ENCODE data around the gene ARHGAP24. TPM values are rescaled to one million over a fixed set of nuclear protein-coding genes. Genes with fewer than 3 reads are reported as not detected.

ARHGAP24 gene
- total and polyA plus RNA-seq, 2 donors (not counting 3 experiments of a cell fraction or from before 2014, with no cell fraction given), result 52.1 to 79.4 TPM

DNA sequence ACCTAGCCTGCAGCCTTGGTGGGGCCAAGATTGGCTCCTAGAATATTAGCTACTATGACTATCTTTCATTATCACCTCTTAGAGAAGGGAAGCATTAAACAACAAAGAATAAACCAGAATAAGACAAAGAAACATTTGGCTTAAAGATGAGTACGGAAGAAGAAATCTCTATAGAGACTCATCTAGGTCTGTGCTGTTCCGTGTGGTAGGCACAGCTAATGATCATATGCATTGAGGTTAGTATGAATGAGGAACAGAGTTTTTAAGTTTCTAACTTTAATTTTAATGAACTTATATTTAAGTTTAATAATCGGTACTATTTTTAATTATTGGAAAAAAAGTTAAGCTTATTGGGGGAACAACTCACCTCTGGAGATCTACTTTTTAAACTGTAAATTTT lies 24.6 kb downstream of the ARHGAP24 start:
- intact Hi-C loops (cut with micrococcal nuclease), result loop anchor here (5.0 kb wide), 1 partner anchor 543 kb away; no protein-coding TSS in a partner anchor
- H3K27ac ChIP-seq (ENCODE audit: insufficient read depth, low read depth, low read length), result no peak overlapping the region
- H3K4me3 ChIP-seq (replicated peaks in 1 of 3; ENCODE audit: insufficient read depth in 1 of 3, low read depth in 1 of 3, low read length in 3 of 3), result no peak overlapping the region
- TF ChIP-seq GATA2 (IDR thresholded peaks at IDR 0.05; ENCODE audit: insufficient read depth, insufficient read length, low read depth, low read length), result no peak
- no peak for TF ChIP-seq POLR2A (IDR thresholded peaks at IDR 0.05; ENCODE audit: low read depth, low read length)
- TF ChIP-seq, protein P1, sequence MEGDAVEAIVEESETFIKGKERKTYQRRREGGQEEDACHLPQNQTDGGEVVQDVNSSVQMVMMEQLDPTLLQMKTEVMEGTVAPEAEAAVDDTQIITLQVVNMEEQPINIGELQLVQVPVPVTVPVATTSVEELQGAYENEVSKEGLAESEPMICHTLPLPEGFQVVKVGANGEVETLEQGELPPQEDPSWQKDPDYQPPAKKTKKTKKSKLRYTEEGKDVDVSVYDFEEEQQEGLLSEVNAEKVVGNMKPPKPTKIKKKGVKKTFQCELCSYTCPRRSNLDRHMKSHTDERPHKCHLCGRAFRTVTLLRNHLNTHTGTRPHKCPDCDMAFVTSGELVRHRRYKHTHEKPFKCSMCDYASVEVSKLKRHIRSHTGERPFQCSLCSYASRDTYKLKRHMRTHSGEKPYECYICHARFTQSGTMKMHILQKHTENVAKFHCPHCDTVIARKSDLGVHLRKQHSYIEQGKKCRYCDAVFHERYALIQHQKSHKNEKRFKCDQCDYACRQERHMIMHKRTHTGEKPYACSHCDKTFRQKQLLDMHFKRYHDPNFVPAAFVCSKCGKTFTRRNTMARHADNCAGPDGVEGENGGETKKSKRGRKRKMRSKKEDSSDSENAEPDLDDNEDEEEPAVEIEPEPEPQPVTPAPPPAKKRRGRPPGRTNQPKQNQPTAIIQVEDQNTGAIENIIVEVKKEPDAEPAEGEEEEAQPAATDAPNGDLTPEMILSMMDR (IDR thresholded peaks at IDR 0.05; ENCODE audit: extremely low read depth in 1 of 2, insufficient read depth in 1 of 2, low read depth in 1 of 2, low read length in 2 of 2), result no peak
- TF ChIP-seq, protein P2, sequence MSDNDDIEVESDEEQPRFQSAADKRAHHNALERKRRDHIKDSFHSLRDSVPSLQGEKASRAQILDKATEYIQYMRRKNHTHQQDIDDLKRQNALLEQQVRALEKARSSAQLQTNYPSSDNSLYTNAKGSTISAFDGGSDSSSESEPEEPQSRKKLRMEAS (IDR thresholded peaks at IDR 0.05; ENCODE audit: insufficient read depth, insufficient read length), result no peak
- TF ChIP-seq EZH2 (IDR thresholded peaks at IDR 0.05; ENCODE audit: borderline replicate concordance, low read depth, low read length, severe bottlenecking), result no peak
- no peak for TF ChIP-seq POLR2AphosphoS5 (IDR thresholded peaks at IDR 0.05; ENCODE audit: insufficient read depth, low read depth, low read length)
- H3K27me3 ChIP-seq (ENCODE audit: control insufficient read depth in 2 of 2, insufficient read depth in 2 of 2, low read length in 2 of 2), result no peaks in the 10 kb centered on the region
- H3K4me1 ChIP-seq (ENCODE audit: control insufficient read depth, extremely low read depth, insufficient read depth, low read length), result peaks cover 16% of the 10 kb centered on the region
- DNase-seq (ENCODE audit: low read depth, low spot score), result no peak
- no peaks in the 10 kb centered on the region for H3K36me3 ChIP-seq (ENCODE audit: control insufficient read depth in 2 of 2, extremely low read depth in 1 of 2, insufficient read depth in 2 of 2, low read length in 2 of 2)
- no TSS peak for BruUV-seq (replicated peaks)
- no peaks in the 10 kb centered on the region for H3K79me2 ChIP-seq (ENCODE audit: control insufficient read depth, insufficient read depth, low read length)
- no peak overlapping the region for H3K4me2 ChIP-seq (ENCODE audit: insufficient read depth, low read length)
- ChIA-PET CTCF (interaction anchor here (1.0 to 1.5 kb wide), 2 partner anchors 11 to 15 kb away, joined by 3 to 6 read pairs; no protein-coding TSS in a partner anchor), POLR2A (no interaction called here)
- dilution Hi-C loops (cut with MboI; ENCODE audit: extremely low pct_ligation_motif_present, low sequenced_read_pairs), result no loop called here
- H2AFZ ChIP-seq (ENCODE audit: low read depth, low read length), result no peak overlapping the region
- no peak for FAIRE-seq
- no peaks in the 10 kb centered on the region for H3K9me3 ChIP-seq (replicated peaks; ENCODE audit: control insufficient read depth, insufficient read depth, low read length)
- H4K20me1 ChIP-seq (replicated peaks; ENCODE audit: control insufficient read depth, extremely low read depth, insufficient read depth, low read length), result no peaks in the 10 kb centered on the region
- no peaks in the 10 kb centered on the region for H3K9me1 ChIP-seq (replicated peaks; ENCODE audit: control insufficient read depth, extremely low read depth, insufficient read depth, low read length)
- no peak overlapping the region for H3K9ac ChIP-seq (replicated peaks; ENCODE audit: extremely low read depth, insufficient read depth, low read length)

All from endothelial cell of umbilical vein (primary cell).